Lung (tissue), 12 donors: Measurements from ENCODE around the gene KISS1R. TPM values are rescaled to one million over a fixed set of nuclear protein-coding genes. Genes with fewer than 3 reads are reported as not detected.

Experiments used
- ATAC-seq: fragments of 200-7000 bp; cut with Tn5 transposase; one replicate; pipeline ENCODE4 v1.9.1; 2020; ENCODE audit warnings: moderate number of reproducible peaks; ENCODE audit not compliant: insufficient read depth, low FRiP score
- DNase-seq, 3 donors: peaks; one replicate each; pipeline ENCODE4 v3.0.0-alpha.2; 2013 to 2017
- H3K27ac ChIP-seq, 2 donors: one replicate each; pipeline ENCODE4 v1.5.1; 2013; ENCODE audit warnings: mild to moderate bottlenecking in 2 of 2, moderate library complexity in 2 of 2, control low read depth in 1 of 2, inconsistent platforms in 1 of 2, low read depth in 1 of 2, low read length in 1 of 2
- H3K27me3 ChIP-seq, 3 donors: one replicate each; pipeline ENCODE4 v1.5.1; 2013; ENCODE audit warnings: low read length in 2 of 3; ENCODE audit not compliant: control insufficient read depth in 3 of 3, insufficient read depth in 3 of 3
- H3K36me3 ChIP-seq, 4 donors: one replicate each; pipeline ENCODE4 v1.5.1; 2013; ENCODE audit warnings: low read length in 4 of 4, mild to moderate bottlenecking in 1 of 4, moderate library complexity in 1 of 4; ENCODE audit not compliant: control insufficient read depth in 4 of 4, insufficient read depth in 4 of 4
- H3K4me1 ChIP-seq, 5 donors: one replicate each; pipeline ENCODE4 v1.5.1; 2013; ENCODE audit warnings: low read length in 5 of 5, mild to moderate bottlenecking in 2 of 5, moderate library complexity in 1 of 5; ENCODE audit not compliant: control insufficient read depth in 5 of 5, insufficient read depth in 5 of 5
- H3K4me3 ChIP-seq: one replicate; pipeline ENCODE4 v1.5.1; 2013; ENCODE audit warnings: mild to moderate bottlenecking, control low read depth, moderate library complexity
- H3K9ac ChIP-seq, 2 donors: one replicate each; pipeline ENCODE4 v1.5.1; 2013; ENCODE audit warnings: low read length in 2 of 2, control low read depth in 1 of 2; ENCODE audit not compliant: insufficient read depth in 1 of 2
- H3K9me3 ChIP-seq, 4 donors: one replicate each; pipeline ENCODE4 v1.5.1; 2013; ENCODE audit warnings: low read length in 3 of 4, mild to moderate bottlenecking in 1 of 4, moderate library complexity in 1 of 4; ENCODE audit not compliant: control insufficient read depth in 4 of 4, insufficient read depth in 3 of 4
- WGBS, 2 donors: extraction: QIAGEN DNeasy Blood & Tissue Kit; methylation state at CpG; one replicate each; pipeline ENCODE4 v1.1.7; 2013; 5-methylcytosine and 5-hydroxymethylcytosine counted together
- polyA plus RNA-seq, 2 donors: library from polyadenylated mRNA; stranded (reverse); fragments of 200-250 nt; gene quantifications; one replicate each; pipeline ENCODE4 v1.2.1, GENCODE V29; 2013
- total RNA-seq, 2 donors: library from RNA; depleted of rRNA in 1 of 2; stranded (reverse); fragments of >200 nt in 1 of 2; gene quantifications; one replicate each; pipeline ENCODE4 v1.2.1, GENCODE V29; 2014 to 2021
- TF ChIP-seq, protein P1 (sequence below): IDR thresholded peaks from 2 replicates; pipeline ENCODE4 v1.5.1; 2012; ENCODE audit warnings: mild to moderate bottlenecking; ENCODE audit errors: control extremely low read depth, extremely low read depth
- donor health status: control.
- donor health status: control.
- donor health status: Bipolar disorder and iron deficiency.
- donor health status: healthy.
- donor health status: DM: yes; HTN: yes; CAD: no.

Gene KISS1R
- total and polyA plus RNA-seq, 4 donors = 0.13 to 0.21 TPM; not detected in 2

DNA sequence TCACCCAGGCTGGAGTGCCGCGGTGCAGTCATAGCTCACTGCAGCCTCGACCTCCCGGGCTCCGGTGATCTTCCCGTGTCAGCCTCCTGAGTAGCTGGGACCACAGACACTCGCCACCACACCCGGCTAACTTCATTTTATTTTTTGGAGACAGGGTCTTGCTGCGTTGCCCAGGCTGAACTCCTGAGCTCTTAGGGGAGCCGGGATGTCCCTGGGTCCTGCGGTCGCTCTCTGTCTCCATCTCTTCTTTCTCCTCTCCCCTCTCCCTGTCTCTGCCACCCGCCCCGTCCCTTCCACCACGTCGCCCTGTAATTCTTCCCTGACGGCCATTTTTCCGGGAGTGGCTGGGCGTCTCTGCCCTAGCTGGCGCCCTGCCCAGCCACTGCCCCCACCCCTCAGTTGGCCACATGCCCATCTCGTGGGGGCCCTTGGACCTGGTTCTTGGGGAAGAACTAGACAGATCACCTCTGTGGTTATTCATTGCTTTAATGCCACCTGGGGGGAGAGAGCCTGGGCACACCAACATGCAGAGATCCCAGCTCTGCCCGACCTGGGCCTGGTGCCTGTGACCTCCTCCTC lies 27.6 kb downstream of the KISS1R start:
- DNase-seq (peak in 2 of 3 donors; percentile 46 to 54), ATAC-seq (no peak)
- H3K27me3 ChIP-seq = no peaks in the 10 kb centered on the region
- H3K36me3 ChIP-seq = peaks cover 0 to 12% (median 6%) of the 10 kb centered on the region in 4 donors
- 75 to 76% methylated on average over 22 of the region's 22 CpGs for WGBS, 2 donors
- peaks cover 0 to 35% (median 16%) of the 10 kb centered on the region in 5 donors for H3K4me1 ChIP-seq
- TF ChIP-seq, protein P1, sequence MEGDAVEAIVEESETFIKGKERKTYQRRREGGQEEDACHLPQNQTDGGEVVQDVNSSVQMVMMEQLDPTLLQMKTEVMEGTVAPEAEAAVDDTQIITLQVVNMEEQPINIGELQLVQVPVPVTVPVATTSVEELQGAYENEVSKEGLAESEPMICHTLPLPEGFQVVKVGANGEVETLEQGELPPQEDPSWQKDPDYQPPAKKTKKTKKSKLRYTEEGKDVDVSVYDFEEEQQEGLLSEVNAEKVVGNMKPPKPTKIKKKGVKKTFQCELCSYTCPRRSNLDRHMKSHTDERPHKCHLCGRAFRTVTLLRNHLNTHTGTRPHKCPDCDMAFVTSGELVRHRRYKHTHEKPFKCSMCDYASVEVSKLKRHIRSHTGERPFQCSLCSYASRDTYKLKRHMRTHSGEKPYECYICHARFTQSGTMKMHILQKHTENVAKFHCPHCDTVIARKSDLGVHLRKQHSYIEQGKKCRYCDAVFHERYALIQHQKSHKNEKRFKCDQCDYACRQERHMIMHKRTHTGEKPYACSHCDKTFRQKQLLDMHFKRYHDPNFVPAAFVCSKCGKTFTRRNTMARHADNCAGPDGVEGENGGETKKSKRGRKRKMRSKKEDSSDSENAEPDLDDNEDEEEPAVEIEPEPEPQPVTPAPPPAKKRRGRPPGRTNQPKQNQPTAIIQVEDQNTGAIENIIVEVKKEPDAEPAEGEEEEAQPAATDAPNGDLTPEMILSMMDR = no peak
- no peak overlapping the region for H3K9ac ChIP-seq
- no peak overlapping the region for H3K27ac ChIP-seq
- peaks cover 0 to 2% (median 0%) of the 10 kb centered on the region in 4 donors for H3K9me3 ChIP-seq
- H3K4me3 ChIP-seq = no peak overlapping the region

DNA sequence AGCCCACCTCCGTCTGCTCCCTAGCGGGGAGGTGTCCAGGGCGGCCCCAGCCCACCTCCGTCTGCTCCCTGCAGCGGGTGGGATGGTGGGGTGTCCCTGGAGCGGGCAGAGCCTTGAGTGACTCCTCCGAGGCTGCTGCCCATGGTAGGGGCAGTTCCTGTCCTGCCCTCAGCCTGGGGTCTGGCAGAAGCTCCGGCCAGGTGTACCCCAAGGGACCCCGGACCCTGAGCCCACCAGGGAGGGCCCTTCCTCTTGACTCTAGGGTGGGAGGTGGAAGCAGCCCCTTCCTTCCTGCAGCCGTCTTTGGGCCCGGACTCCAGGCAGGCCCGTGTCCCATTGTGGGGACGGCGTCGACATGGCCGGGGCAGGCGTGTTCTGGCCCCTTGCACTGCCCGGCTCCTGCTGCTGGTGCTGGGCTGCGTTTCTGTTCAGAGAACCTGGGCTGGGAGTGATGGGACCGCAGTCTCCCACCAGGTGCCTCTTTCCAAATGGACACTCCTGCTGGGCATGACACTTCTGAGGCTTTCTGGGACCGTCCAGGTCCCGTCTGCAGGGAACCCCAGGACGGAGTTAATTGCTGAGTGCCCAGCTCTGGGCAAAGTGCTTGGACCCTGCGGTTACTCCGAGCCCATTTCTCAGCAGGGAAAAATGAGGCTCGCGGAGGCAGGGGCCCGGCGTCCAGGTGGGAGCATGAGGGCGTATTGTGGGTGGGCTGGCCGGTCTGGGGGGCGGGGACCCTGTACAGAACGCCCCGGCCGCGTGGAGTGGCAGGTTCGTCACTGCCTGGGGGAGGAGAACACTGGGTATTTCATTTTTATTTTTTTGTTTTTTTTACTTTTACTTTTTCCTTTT lies 28.5 kb downstream of the KISS1R start:
- Histone ChIP-seq H3K9ac (no peak overlapping the region), H3K27ac (no peak overlapping the region), H3K4me1 (peaks cover 0 to 30% (median 10%) of the 10 kb centered on the region in 5 donors), H3K9me3 (peaks cover 0 to 2% (median 0%) of the 10 kb centered on the region in 4 donors), H3K36me3 (peaks cover 0 to 12% (median 4%) of the 10 kb centered on the region in 4 donors), H3K4me3 (no peak overlapping the region), H3K27me3 (no peaks in the 10 kb centered on the region)
- TF ChIP-seq, protein P1 = no peak
- WGBS, 2 donors = 91% methylated on average over 37 of the region's 37 CpGs
- no peak for DNase-seq
- ATAC-seq = no peak

DNA sequence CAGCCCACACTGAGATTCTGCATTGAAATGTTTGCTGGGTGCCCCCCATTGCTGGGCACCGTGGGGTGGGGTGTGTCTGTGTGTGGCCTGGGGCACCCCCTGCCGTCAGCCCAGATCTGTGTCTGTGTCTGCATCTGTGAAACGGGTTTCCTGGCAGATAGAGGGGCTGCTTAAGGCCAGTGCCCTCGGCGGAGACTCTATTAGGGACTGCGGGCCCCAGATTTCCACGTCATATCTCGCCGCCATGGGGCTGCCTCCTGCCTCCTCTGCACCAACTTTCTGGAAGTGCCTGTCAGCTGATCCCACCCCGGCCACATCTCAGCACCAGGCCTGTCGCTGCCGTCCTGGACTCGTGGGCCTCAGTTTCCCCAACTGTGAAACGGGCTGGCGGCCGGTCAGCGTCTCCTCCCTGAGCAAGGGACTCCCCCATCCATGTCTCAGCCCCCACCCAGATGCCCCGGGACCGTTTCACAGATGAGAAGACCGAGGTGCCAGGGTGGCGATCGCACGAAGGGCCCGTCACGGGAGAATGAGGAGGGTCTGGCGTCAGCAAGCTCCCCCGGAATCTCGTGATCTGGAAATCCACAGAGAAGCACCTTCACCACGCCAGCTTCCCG lies 30.1 kb downstream of the KISS1R start:
- Histone ChIP-seq H3K36me3 (peaks cover 0 to 12% (median 4%) of the 10 kb centered on the region in 4 donors), H3K9me3 (peaks cover 0 to 2% (median 0%) of the 10 kb centered on the region in 4 donors), H3K4me3 (no peak overlapping the region), H3K27me3 (no peaks in the 10 kb centered on the region), H3K9ac (no peak overlapping the region), H3K4me1 (peaks cover 0 to 17% (median 5%) of the 10 kb centered on the region in 5 donors), H3K27ac (no peak overlapping the region)
- ATAC-seq (no peak), DNase-seq (no peak)
- 70 to 83% methylated on average over 30 of the region's 30 CpGs for WGBS, 2 donors
- TF ChIP-seq, protein P1 = no peak
